Neutrophil (primary cell): Measurements from ENCODE around the gene TLK2.
A peak's percentile ranks its signal among the peaks of the same experiment; 100 is the strongest.
"Not testable (repeated sequence)": the region's sequence is repeated elsewhere in the genome, so short reads cannot be mapped to it uniquely, and the experiment has no call there.

Experiments
- H3K27ac ChIP-seq: fragments of 200-600 bp; sonication (generic); 2 replicates; pipeline ENCODE4 v1.5.1; 2016; ENCODE audit warnings: mild to moderate bottlenecking, moderate library complexity
- H3K27me3 ChIP-seq: fragments of 200-600 bp; sonication (generic); 2 replicates; pipeline ENCODE4 v1.6.0; 2016; ENCODE audit warnings: mild to moderate bottlenecking
- H3K36me3 ChIP-seq: fragments of 200-600 bp; sonication (generic); 2 replicates; pipeline ENCODE4 v1.5.1; 2017
- H3K4me1 ChIP-seq, 2 experiments: fragments of 200-600 bp in 1 of 2; sonication (generic) in 1 of 2; 1 replicate in 1 of 2; 2 replicates in 1 of 2; pipeline versions ENCODE4 v1.5.1 to v1.6.1; 2013 to 2016; ENCODE audit warnings: low read depth in 1 of 2, low read length in 1 of 2, mild to moderate bottlenecking in 1 of 2, moderate library complexity in 1 of 2; ENCODE audit not compliant: control insufficient read depth in 1 of 2, insufficient read depth in 1 of 2
- H3K4me3 ChIP-seq, 2 experiments: fragments of 200-600 bp in 1 of 2; sonication (generic) in 1 of 2; 1 replicate in 1 of 2; 2 replicates in 1 of 2; pipeline ENCODE4 v1.5.1; 2013 to 2016; ENCODE audit warnings: low read depth in 1 of 2, low read length in 1 of 2, mild to moderate bottlenecking in 1 of 2, moderate library complexity in 1 of 2
- H3K9me3 ChIP-seq: fragments of 200-600 bp; sonication (generic); 2 replicates; pipeline ENCODE4 v1.5.1; 2016

TLK2 gene

GRCh38 chr17:62482553-62482952 is 3.9 kb downstream of the TLK2 start:
- H3K27ac ChIP-seq, H3K4me3 ChIP-seq, H3K27me3 ChIP-seq, H3K9me3 ChIP-seq: not testable (repeated sequence)
- peaks cover 10 to 19% of the 10 kb centered on the region in 2 experiments for H3K4me1 ChIP-seq
- H3K36me3 ChIP-seq: peaks cover 35% of the 10 kb centered on the region

DNA sequence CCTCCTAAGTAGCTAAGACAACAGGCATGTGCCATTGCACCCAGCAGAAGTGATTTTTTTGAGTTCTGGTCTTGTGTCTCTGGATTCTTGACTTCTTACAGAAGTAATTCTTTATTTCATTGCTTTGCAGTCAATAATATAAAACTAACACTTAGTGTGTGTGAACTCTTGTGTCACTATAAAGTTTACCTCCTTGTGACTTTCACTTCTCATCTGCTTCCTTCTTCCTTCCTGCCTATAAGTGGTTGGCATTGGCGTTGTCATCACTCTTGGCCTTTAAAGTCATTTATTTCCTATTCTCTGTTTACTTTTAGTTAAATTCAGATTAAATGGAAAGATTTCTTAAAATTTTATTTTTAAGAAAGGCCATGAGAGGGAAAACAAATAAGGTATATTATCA is 12.4 kb downstream of the TLK2 start:
- not testable (repeated sequence) for H3K27ac ChIP-seq
- H3K36me3 ChIP-seq: peaks cover 10% of the 10 kb centered on the region

GRCh38 chr17:62493049-62493655 is 14.5 kb downstream of the TLK2 start:
- H3K4me3 ChIP-seq, H3K4me1 ChIP-seq, H3K27ac ChIP-seq, H3K36me3 ChIP-seq, H3K27me3 ChIP-seq, H3K9me3 ChIP-seq: not testable (repeated sequence)

More for the DNA sequence above, 12.4 kb downstream of the TLK2 start:
- H3K27me3 ChIP-seq, H3K9me3 ChIP-seq, H3K4me3 ChIP-seq, H3K4me1 ChIP-seq: not testable (repeated sequence)

DNA sequence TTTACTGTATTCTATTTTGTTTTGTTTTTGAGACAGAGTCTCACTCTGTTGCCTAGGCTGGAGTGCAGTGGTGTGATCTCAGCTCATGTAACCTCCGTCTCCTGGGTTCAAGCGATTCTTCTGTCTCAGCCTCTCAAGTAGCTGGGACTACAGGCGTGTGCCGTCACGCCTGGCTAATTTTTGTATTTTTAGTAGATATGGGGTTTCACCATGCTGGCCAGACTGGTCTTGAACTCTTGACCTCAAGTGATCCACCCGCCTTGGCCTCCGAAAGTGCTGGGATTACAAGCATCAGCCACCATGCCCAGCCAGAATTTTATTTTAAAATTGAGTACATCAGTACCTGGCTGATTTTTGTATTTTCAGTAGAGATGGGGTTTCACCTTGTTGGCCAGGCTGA is 15.4 kb downstream of the TLK2 start:
- H3K9me3 ChIP-seq, H3K36me3 ChIP-seq, H3K27ac ChIP-seq, H3K4me1 ChIP-seq, H3K27me3 ChIP-seq, H3K4me3 ChIP-seq: not testable (repeated sequence)

DNA sequence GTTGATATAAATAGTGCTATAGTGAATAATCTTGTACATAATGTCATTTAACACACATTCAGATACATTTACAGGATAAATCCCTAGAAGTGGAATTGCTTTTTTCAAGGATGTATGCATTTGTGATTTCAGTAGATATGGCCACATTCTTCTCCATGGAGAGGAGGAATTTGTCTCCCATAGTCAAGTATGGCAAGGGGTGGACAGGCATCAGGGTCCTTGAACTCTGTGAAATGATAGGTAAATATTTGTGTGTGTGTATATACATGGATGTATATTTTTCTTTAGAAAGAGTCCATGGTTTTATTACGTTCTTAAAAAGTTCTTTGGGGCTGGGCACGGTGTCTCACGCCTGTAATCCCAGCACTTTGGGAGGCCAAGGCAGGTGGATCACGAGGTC is 17.7 kb downstream of the TLK2 start:
- H3K9me3 ChIP-seq, H3K27me3 ChIP-seq, H3K4me1 ChIP-seq, H3K27ac ChIP-seq, H3K4me3 ChIP-seq, H3K36me3 ChIP-seq: not testable (repeated sequence)

GRCh38 chr17:62498796-62499195 is 20.2 kb downstream of the TLK2 start:
- H3K36me3 ChIP-seq, H3K9me3 ChIP-seq, H3K4me3 ChIP-seq, H3K4me1 ChIP-seq, H3K27ac ChIP-seq, H3K27me3 ChIP-seq: not testable (repeated sequence)

GRCh38 chr17:62500463-62500862 is 21.8 kb downstream of the TLK2 start:
- H3K4me3 ChIP-seq, H3K9me3 ChIP-seq, H3K27ac ChIP-seq, H3K4me1 ChIP-seq, H3K27me3 ChIP-seq, H3K36me3 ChIP-seq: not testable (repeated sequence)

DNA sequence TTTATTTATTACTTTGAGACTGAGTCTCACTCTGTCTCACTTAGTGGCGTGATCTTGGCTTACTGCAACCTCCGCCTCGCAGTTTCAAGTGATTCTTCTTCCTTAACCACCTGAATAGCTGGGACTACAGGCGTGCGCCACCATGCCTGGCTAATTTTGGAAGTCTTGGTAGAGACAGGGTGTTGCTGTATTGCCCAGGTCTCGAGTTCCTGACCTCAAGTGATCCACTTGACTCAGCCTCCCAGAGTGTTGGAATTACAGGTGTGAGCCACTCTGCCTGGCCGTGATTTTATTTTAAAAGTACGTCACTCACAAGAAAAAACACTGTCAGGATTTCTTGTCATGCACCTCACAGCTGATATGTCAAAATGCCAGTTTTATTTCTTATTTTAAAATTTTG is 26.2 kb downstream of the TLK2 start:
- H3K36me3 ChIP-seq, H3K27me3 ChIP-seq, H3K4me3 ChIP-seq, H3K9me3 ChIP-seq, H3K27ac ChIP-seq, H3K4me1 ChIP-seq: not testable (repeated sequence)

- not testable (repeated sequence) for H3K4me3 ChIP-seq, H3K9me3 ChIP-seq, H3K27me3 ChIP-seq, H3K36me3 ChIP-seq, H3K27ac ChIP-seq, H3K4me1 ChIP-seq
Measured at GRCh38 chr17:62507191-62507836, 28.7 kb downstream of the TLK2 start.

DNA sequence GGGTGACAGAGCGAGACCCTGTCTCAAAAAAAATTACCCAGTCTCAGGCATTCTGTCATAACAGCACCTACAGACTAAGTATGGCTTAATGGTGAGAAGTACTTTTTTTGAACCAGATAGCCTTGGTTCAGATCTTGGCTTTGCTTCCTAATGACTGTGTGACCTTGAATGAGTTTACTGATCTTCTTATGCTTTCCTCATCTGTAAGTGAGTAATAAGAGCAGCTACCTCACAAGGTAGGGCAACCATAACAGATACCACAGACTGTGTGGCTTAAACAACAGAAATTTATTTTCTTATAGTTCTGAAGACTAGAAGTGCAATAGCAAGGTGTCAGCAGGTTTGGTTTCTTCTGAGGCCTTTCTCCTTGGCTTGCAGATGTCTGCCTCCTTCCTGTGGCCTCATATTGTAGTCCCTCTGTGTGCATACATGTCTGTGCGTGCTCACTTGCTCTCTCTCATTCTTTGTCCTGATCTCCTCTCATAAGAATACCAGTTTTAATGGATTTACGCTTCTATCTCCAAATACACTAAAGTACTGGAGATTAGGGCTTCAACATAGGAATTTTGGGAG is 31.7 kb downstream of the TLK2 start:
- H3K27me3 ChIP-seq, H3K36me3 ChIP-seq, H3K4me3 ChIP-seq, H3K9me3 ChIP-seq, H3K4me1 ChIP-seq: not testable (repeated sequence)
- peak overlapping the region; percentile 29 for H3K27ac ChIP-seq

DNA sequence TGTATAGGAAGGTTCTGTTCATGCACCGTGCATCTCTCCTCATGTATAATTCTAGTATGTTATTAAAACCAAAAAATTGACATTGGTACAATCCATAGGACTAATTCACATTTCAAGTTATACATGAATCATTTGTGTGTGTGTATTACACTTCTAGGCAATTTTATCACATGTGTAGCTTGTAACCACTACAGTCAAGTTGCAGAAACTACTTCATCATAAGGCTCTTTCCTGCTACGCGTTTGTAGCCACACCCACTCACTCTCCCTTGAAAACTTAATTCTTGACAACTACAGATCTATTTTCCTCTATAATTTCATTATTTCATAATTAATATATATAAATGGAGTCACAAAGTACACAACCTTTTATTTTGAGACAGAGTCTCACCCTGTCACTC is 32.4 kb downstream of the TLK2 start:
- not testable (repeated sequence) for H3K27me3 ChIP-seq, H3K27ac ChIP-seq, H3K4me3 ChIP-seq, H3K36me3 ChIP-seq, H3K9me3 ChIP-seq, H3K4me1 ChIP-seq

DNA sequence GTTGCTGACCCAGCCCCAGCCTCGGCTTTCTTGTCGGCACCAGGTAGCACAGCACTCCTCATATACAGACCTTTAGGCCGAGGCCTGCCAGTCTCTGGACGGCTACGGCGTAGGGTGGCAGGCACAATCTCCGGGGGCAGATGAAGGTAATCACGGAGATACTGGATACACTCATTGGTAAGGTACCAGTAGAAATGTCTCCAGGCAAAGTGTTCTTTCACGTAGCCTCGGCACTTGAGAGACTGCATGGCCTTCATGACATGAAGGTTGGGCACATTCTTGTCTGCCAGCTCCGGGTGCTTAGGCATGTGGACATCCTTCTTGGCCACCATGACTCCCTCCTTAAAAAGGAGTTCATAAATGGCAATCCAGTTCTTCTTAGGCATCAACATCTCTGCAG is 37.8 kb downstream of the TLK2 start:
- not testable (repeated sequence) for H3K36me3 ChIP-seq, H3K27ac ChIP-seq, H3K4me1 ChIP-seq, H3K9me3 ChIP-seq, H3K4me3 ChIP-seq, H3K27me3 ChIP-seq

GRCh38 chr17:62521295-62521694 is 42.7 kb downstream of the TLK2 start:
- not testable (repeated sequence) for H3K4me3 ChIP-seq, H3K4me1 ChIP-seq, H3K9me3 ChIP-seq, H3K27me3 ChIP-seq, H3K27ac ChIP-seq
- H3K36me3 ChIP-seq: peaks cover 25% of the 10 kb centered on the region

GRCh38 chr17:62524077-62524476 is 45.5 kb downstream of the TLK2 start:
- not testable (repeated sequence) for H3K4me3 ChIP-seq, H3K4me1 ChIP-seq, H3K27ac ChIP-seq, H3K27me3 ChIP-seq, H3K9me3 ChIP-seq
- peaks cover 37% of the 10 kb centered on the region for H3K36me3 ChIP-seq
